GM18873 (cell line): ENCODE measurements around the gene KIAA1328.
"Not testable (repeated sequence)": the region's sequence is repeated elsewhere in the genome, so short reads cannot be mapped to it uniquely, and the experiment has no call there.

ENCODE experiments used
- ATAC-seq: cut with Tn5 transposase; IDR thresholded peaks from one replicate; pipeline ENCODE4 v1.9.1; 2021; ENCODE audit warnings: mild to moderate bottlenecking, moderate library complexity, moderate number of reproducible peaks; ENCODE audit not compliant: unreplicated experiment, low FRiP score

The KIAA1328 gene

GRCh38 chr18:36828630-36829361 lies at the start of gene KIAA1328, which contains the start of gene TPGS2:
Gene KIAA1328, plus strand, starts transcription at chr18:36829127. Its CDS starts 12 bp downstream, at chr18:36829139.
Gene TPGS2, minus strand, starts transcription at chr18:36829002. Its CDS starts 235 bp downstream, at chr18:36828767.
- peak; percentile 89 for ATAC-seq

GRCh38 chr18:36780748-36781147 lies 48.2 kb upstream of the KIAA1328 start:
- ATAC-seq, result no peak

GRCh38 chr18:36782710-36783109 lies 46.2 kb upstream of the KIAA1328 start:
- ATAC-seq, result no peak

- no peak for ATAC-seq
These were observed 45.1 kb upstream of the KIAA1328 start for GRCh38 chr18:36783792-36784191.

GRCh38 chr18:36786686-36787085 lies 42.2 kb upstream of the KIAA1328 start:
- ATAC-seq, result no peak

- no peak for ATAC-seq
These were observed 36.2 kb upstream of the KIAA1328 start for GRCh38 chr18:36792634-36793283.

- ATAC-seq, result no peak
These were observed 30.0 kb upstream of the KIAA1328 start for GRCh38 chr18:36798738-36799473.

- no peak for ATAC-seq
These were observed 23.8 kb upstream of the KIAA1328 start for GRCh38 chr18:36805105-36805504.

- ATAC-seq, result no peak
These were observed 20.2 kb upstream of the KIAA1328 start for GRCh38 chr18:36808681-36809080.

- ATAC-seq, result peak; percentile 92
These were observed 19.1 kb upstream of the KIAA1328 start for GRCh38 chr18:36809590-36810381.

GRCh38 chr18:36811430-36811829 lies 17.5 kb upstream of the KIAA1328 start:
- ATAC-seq, result no peak

GRCh38 chr18:36811955-36812354 lies 17.0 kb upstream of the KIAA1328 start:
- no peak for ATAC-seq

GRCh38 chr18:36812678-36813077 lies 16.2 kb upstream of the KIAA1328 start:
- ATAC-seq, result no peak

- ATAC-seq, result no peak
These were observed 15.7 kb upstream of the KIAA1328 start for GRCh38 chr18:36813101-36813775.

- ATAC-seq, result no peak
These were observed 15.1 kb upstream of the KIAA1328 start for GRCh38 chr18:36813824-36814223.

- no peak for ATAC-seq
These were observed 13.9 kb upstream of the KIAA1328 start for GRCh38 chr18:36814994-36815393.

GRCh38 chr18:36816096-36816495 lies 12.8 kb upstream of the KIAA1328 start:
- ATAC-seq, result not testable (repeated sequence)

- no peak for ATAC-seq
These were observed 11.9 kb upstream of the KIAA1328 start for GRCh38 chr18:36817039-36817438.

- no peak for ATAC-seq
These were observed 10.3 kb upstream of the KIAA1328 start for GRCh38 chr18:36818652-36819051.

- ATAC-seq, result no peak
These were observed 9.3 kb upstream of the KIAA1328 start for GRCh38 chr18:36819621-36820020.
